OCI-LY3 (cell line): ENCODE data around the gene BICRA.

Source experiments
- CTCF ChIP-seq: fragments of 200-600, 300-600 bp; sonication (generic); IDR thresholded peaks from 2 replicates; pipeline ENCODE4 v1.5.1; 2014; ENCODE audit warnings: antibody characterized with exemption, low read length, low read depth
- EZH2phosphoT487 ChIP-seq: fragments of 200-600 bp; shearing (Covaris generic); IDR thresholded peaks from 2 replicates; pipeline ENCODE4 v1.6.1; 2018; ENCODE audit warnings: antibody characterized with exemption, mixed run types, low read depth

- TF ChIP-seq CTCF (no peak), EZH2phosphoT487 (no peak)
These were observed 36.0 kb downstream of the BICRA start for GRCh38 chr19:47644743-47645482.
